NK-92 (cell line): ENCODE results near the gene TPRN.

Experiments
- DNase-seq: peaks from one replicate; lab custom pipeline; 2025; ENCODE audit not compliant: unreplicated experiment; lab: John Stamatoyannopoulos, UW

TPRN gene

GRCh38 chr9:137191245-137191644, 9.3 kb downstream of the TPRN start:
- no peak for DNase-seq

GRCh38 chr9:137190315-137190856, 10.2 kb downstream of the TPRN start:
- no peak for DNase-seq

DNA sequence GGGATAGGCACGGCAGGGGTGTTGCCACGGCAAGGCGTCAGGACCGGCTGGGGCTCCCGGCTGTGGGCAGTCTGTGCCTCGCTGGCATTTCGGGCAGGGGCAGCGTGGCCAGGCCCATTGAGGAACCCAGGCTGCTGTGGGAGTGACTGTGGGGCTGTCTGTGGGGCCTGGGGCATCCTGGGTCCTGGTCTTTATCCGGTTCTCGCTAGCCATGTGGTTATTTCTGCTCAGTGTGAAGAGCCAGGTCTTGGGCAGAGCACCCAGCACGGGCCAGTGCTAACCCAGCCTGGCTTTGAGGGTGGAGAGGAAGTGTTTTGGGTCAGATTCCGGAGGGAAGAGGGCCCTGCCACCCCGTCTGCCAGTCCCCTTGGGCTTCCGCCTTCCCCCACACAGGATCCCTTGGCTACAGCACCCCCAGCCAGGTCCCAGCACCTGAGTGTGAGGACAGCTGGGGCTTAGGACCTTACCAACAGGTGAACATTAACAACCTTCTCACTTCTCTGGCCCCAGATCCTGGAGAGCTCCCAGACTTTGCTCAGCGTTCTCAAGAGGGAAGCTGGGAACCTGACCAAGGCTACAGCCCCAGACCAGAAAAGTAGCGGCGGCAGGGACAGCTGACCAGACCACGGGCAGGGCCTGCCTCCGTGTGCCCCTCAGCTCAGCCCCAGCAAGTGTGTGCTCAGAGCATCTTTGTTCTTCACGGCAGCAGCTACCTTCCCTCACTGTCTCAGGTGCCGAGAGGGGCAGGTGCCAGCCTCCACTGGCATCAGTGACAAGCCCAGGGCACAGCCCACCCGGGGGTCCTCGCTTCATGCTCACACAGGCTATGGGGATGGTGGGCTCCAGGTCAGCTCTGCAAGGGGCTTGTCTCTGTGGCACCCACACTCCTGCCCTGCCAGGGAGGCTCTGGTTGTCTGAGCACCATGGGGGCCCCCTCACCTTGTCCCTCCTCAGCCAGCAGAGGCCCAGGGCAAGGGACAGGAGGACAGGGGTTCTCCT, 10.9 kb downstream of the TPRN start:
- DNase-seq, result no peak

DNA sequence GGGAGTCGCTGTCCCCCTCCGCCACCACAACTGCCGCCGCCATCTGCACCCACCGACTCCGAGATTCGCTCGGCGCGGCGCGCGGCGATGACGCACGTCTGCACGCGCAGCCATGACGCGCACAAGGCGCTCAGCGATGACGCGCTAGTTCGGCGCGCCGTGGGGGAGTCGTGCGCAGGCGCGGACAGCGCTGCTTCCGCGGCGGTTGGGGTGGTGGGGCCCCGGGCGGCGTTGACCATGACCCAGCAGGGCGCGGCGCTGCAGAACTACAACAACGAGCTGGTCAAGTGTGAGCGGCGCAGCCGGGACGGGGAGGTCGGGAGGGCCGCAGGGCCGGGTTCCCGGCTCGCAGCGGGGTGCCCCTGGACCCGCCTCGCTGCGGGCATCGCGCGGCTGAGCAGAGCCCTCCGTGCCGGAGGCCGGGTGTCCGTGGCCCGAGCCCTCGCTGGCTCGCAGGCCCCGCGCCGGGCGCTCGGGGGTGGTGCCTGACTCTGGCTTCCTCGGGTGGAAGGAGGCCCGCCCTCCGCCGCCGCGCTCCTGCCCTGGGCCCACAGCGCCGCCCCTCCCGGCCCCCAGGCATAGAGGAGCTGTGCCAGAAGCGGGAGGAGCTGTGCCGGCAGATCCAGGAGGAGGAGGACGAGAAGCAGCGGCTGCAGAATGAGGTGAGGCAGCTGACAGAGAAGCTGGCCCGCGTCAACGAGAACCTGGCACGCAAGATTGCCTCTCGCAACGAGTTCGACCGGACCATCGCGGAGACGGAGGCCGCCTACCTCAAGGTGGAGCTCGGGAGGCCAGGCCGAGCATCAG, 11.8 kb downstream of the TPRN start, which contains the start of the genes ANAPC2 and SSNA1:
Gene ANAPC2 (minus strand): TSS at position 71 of the 807 bp plus-strand sequence. CDS start 28 bp downstream, at position 43.
Gene SSNA1 (plus strand): TSS at position 187 of the 807 bp plus-strand sequence. CDS start 51 bp downstream, at position 238.
- DNase-seq, result peak; percentile 25

DNA sequence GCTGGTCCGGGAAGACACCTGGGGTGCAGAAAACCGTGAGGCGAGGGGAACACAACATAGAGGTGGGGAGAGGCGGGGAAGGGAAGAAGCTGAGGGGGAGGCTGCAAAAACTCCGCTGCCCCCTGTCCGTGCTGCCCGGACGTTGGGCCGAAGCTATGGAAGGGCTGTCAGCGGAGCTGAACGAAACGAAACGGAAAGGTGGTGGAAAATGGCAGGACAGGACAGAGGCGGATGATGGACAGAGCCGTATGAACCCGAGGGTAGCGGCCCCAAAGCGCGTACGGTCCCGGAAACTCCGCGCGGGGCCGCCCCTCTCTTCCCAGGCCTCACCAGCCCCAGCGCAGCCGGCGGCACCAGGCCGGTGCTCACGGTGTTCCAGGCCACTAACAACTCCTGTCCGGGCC, 12.5 kb downstream of the TPRN start:
- DNase-seq, result no peak

DNA sequence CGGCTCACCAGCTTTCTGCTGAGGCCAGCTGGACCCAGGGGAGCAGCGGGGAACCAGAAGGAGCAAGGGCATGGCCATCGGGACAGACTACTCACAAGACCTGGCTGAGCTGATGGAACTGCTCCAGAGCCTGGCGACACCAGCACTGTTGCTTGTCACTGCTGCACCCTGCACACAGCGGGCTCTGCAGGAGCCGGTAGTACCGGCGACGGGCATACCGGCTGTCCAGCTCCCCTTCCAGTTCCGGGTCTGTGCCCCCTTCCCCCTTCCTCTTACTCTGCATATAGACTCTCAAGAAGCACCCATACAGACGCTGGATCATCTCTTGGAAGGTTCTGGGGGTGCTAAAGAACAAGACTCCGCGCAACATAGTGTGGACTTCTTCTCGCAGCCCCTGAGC, 13.2 kb downstream of the TPRN start:
- DNase-seq, result no peak

- no peak for DNase-seq
These were observed 14.2 kb downstream of the TPRN start for GRCh38 chr9:137186385-137186784.

- DNase-seq, result no peak
These were observed 14.6 kb downstream of the TPRN start for GRCh38 chr9:137185921-137186320.

DNA sequence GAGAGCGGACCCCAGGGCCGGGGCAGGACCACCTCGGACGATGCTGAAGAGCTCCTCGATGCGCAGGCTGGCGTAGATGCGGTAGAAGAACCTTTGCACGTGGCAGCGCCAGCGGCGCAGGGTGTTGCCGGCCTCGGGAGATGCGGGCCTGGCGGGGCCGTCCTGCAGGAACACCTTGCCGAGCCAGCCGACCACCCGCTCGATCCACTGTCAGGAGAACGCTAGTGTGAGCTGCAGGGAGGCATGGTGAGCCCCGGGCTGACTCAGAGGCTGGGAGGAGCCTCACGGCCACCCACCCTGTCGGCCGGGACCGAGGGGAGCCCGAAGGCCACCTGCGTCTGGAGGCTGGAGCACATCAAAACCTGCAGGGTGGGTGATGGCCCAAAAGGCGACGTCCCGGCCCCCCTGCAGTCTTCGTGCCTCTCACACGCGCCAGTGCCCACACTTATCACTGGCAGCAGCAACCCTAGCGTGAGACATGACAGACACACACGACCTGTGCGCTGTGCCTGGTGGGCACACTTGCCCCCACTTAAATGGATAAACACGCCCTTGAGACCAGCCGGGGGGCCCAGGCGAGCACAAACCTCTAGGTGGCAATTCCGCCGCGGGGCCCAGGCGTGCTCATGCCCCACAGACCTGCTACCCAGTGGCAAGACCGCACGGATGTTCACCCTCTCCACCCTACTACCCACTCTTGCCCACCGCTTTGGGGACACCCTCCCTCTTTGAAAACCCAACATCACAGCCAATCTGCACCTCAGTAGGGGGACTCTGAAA, 15.5 kb downstream of the TPRN start:
- no peak for DNase-seq

- DNase-seq, result no peak
These were observed 16.5 kb downstream of the TPRN start for GRCh38 chr9:137183980-137184595.

GRCh38 chr9:137182836-137183235, 17.7 kb downstream of the TPRN start:
- no peak for DNase-seq

DNA sequence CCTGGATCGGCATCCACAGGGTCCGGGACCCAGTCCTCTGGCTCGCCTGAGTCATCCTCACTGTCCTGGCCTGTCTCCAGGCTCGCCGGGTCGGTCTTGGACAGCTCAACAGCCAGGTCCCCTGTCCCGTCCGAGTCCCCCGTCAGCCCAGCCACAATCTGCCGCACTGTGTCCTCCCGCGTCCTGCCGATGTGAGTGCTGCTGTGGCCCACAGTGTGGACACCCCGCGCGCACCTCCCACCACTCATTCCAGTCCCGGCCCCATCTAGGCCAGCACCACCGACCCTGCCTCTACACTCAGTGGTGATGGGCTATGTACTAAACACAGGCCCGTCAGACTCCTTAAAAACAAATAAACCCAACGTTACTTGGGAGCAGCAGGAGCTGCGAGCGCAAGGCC, 18.9 kb downstream of the TPRN start:
- DNase-seq, result no peak

GRCh38 chr9:137180491-137180890, 20.1 kb downstream of the TPRN start:
- no peak for DNase-seq

- DNase-seq, result no peak
These were observed 20.8 kb downstream of the TPRN start for GRCh38 chr9:137179761-137180160.

GRCh38 chr9:137178939-137179630, 21.5 kb downstream of the TPRN start:
- DNase-seq, result no peak

GRCh38 chr9:137178201-137178938, 22.2 kb downstream of the TPRN start:
- DNase-seq, result no peak

GRCh38 chr9:137176302-137177182, 24.0 kb downstream of the TPRN start:
- DNase-seq, result no peak
